Measurements from ENCODE around the gene HRH2.

Gene HRH2

GRCh38 chr5:175706499-175706898 lies 48.6 kb downstream of the HRH2 start:
- Histone ChIP-seq H3K36me3 (peaks cover 11% of the 10 kb centered on the region), H3K9me3 (peaks cover 7% of the 10 kb centered on the region; the same call in 1 of the 2 replicates), H3K4me1 (peaks cover 34% of the 10 kb centered on the region), H3K9ac (no peak overlapping the region), H3K27ac (no peak overlapping the region), H4K20me1 (no peaks in the 10 kb centered on the region), H3K4me3 (no peak overlapping the region), H3K27me3 (no peaks in the 10 kb centered on the region), H3K4me2 (no peak overlapping the region)
- TF ChIP-seq Cebpa-rat (IDR thresholded peaks at IDR 0.05) = no peak

- H3K36me3 ChIP-seq = peaks cover 8% of the 10 kb centered on the region
- H3K27me3 ChIP-seq = no peaks in the 10 kb centered on the region
- H3K27ac ChIP-seq = no peak overlapping the region
- peaks cover 41% of the 10 kb centered on the region for H3K4me1 ChIP-seq
- H3K9ac ChIP-seq = no peak overlapping the region
- no peak overlapping the region for H3K4me2 ChIP-seq
- no peak for TF ChIP-seq Cebpa-rat (IDR thresholded peaks at IDR 0.05)
- H3K9me3 ChIP-seq = peaks cover 4% of the 10 kb centered on the region; the same call in 1 of the 2 replicates
- H3K4me3 ChIP-seq = no peak overlapping the region
- H4K20me1 ChIP-seq = no peaks in the 10 kb centered on the region
These were observed 50.0 kb downstream of the HRH2 start for GRCh38 chr5:175707751-175708375.

- Histone ChIP-seq H3K36me3 (peaks cover 8% of the 10 kb centered on the region), H3K4me3 (no peak overlapping the region), H3K4me2 (peak overlapping the region; percentile 71), H4K20me1 (no peaks in the 10 kb centered on the region), H3K4me1 (peaks cover 49% of the 10 kb centered on the region), H3K9me3 (peaks cover 8% of the 10 kb centered on the region), H3K9ac (no peak overlapping the region), H3K27ac (0 out of 2 replicates have a peak overlapping the region, but pooled peaks have one; percentile 24), H3K27me3 (no peaks in the 10 kb centered on the region)
- TF ChIP-seq Cebpa-rat (IDR thresholded peaks at IDR 0.05) = no peak
These were observed 51.5 kb downstream of the HRH2 start for GRCh38 chr5:175709276-175709781.

- no peak for TF ChIP-seq Cebpa-rat (IDR thresholded peaks at IDR 0.05)
- H3K9ac ChIP-seq = no peak overlapping the region
- H4K20me1 ChIP-seq = no peaks in the 10 kb centered on the region
- H3K36me3 ChIP-seq = peaks cover 8% of the 10 kb centered on the region
- peaks cover 16% of the 10 kb centered on the region for H3K9me3 ChIP-seq
- no peaks in the 10 kb centered on the region for H3K27me3 ChIP-seq
- H3K27ac ChIP-seq = peak overlapping the region; percentile 24; the same call in 1 of the 2 replicates
- peak overlapping the region; percentile 71 for H3K4me2 ChIP-seq
- H3K4me3 ChIP-seq = no peak overlapping the region
- H3K4me1 ChIP-seq = peaks cover 49% of the 10 kb centered on the region
These were observed 52.5 kb downstream of the HRH2 start for GRCh38 chr5:175710326-175710725.

GRCh38 chr5:175711031-175711430 lies 53.2 kb downstream of the HRH2 start:
- Histone ChIP-seq H3K27me3 (no peaks in the 10 kb centered on the region), H3K4me2 (peak overlapping the region; percentile 71; the same call in 1 of the 2 replicates), H3K36me3 (peaks cover 8% of the 10 kb centered on the region), H3K9me3 (peaks cover 16% of the 10 kb centered on the region), H3K4me3 (no peak overlapping the region), H3K9ac (no peak overlapping the region), H3K27ac (no peak overlapping the region), H4K20me1 (no peaks in the 10 kb centered on the region), H3K4me1 (peaks cover 49% of the 10 kb centered on the region)
- no peak for TF ChIP-seq Cebpa-rat (IDR thresholded peaks at IDR 0.05)

GRCh38 chr5:175711472-175712312 lies 53.8 kb downstream of the HRH2 start:
- Histone ChIP-seq H3K4me2 (no peak overlapping the region), H3K36me3 (peaks cover 8% of the 10 kb centered on the region), H3K4me1 (peaks cover 49% of the 10 kb centered on the region), H3K9me3 (peaks cover 22% of the 10 kb centered on the region), H3K27ac (no peak overlapping the region), H4K20me1 (no peaks in the 10 kb centered on the region), H3K27me3 (no peaks in the 10 kb centered on the region), H3K9ac (no peak overlapping the region), H3K4me3 (no peak overlapping the region)
- no peak for TF ChIP-seq Cebpa-rat (IDR thresholded peaks at IDR 0.05)

GRCh38 chr5:175712313-175712680 lies 54.4 kb downstream of the HRH2 start:
- H3K27ac ChIP-seq = no peak overlapping the region
- no peak for TF ChIP-seq Cebpa-rat (IDR thresholded peaks at IDR 0.05)
- H3K4me1 ChIP-seq = peaks cover 49% of the 10 kb centered on the region
- H3K27me3 ChIP-seq = no peaks in the 10 kb centered on the region
- H3K4me2 ChIP-seq = peak overlapping the region; percentile 47; the same call in 1 of the 2 replicates
- H3K9ac ChIP-seq = no peak overlapping the region
- H3K36me3 ChIP-seq = peaks cover 8% of the 10 kb centered on the region
- H4K20me1 ChIP-seq = no peaks in the 10 kb centered on the region
- H3K4me3 ChIP-seq = no peak overlapping the region
- H3K9me3 ChIP-seq = peaks cover 27% of the 10 kb centered on the region

GRCh38 chr5:175712681-175713085 lies 54.8 kb downstream of the HRH2 start:
- Histone ChIP-seq H3K36me3 (peaks cover 8% of the 10 kb centered on the region), H4K20me1 (no peaks in the 10 kb centered on the region), H3K9ac (no peak overlapping the region), H3K4me1 (peaks cover 48% of the 10 kb centered on the region), H3K9me3 (peaks cover 27% of the 10 kb centered on the region), H3K27ac (no peak overlapping the region), H3K4me2 (peak overlapping the region; percentile 47; the same call in 1 of the 2 replicates), H3K27me3 (no peaks in the 10 kb centered on the region), H3K4me3 (no peak overlapping the region)
- no peak for TF ChIP-seq Cebpa-rat (IDR thresholded peaks at IDR 0.05)

- no peak overlapping the region for H3K4me2 ChIP-seq
- H3K27ac ChIP-seq = no peak overlapping the region
- no peak for TF ChIP-seq Cebpa-rat (IDR thresholded peaks at IDR 0.05)
These were observed 56.1 kb downstream of the HRH2 start for GRCh38 chr5:175713930-175714329.

More at GRCh38 chr5:175713930-175714329, 56.1 kb downstream of the HRH2 start:
- H3K27me3 ChIP-seq = no peaks in the 10 kb centered on the region
- no peak overlapping the region for H3K9ac ChIP-seq
- H3K4me1 ChIP-seq = peaks cover 38% of the 10 kb centered on the region
- no peak overlapping the region for H3K4me3 ChIP-seq
- no peaks in the 10 kb centered on the region for H4K20me1 ChIP-seq
- no peaks in the 10 kb centered on the region for H3K36me3 ChIP-seq
- H3K9me3 ChIP-seq = peaks cover 27% of the 10 kb centered on the region
